Fibroblast of lung (primary cell): ENCODE results near the gene JMJD1C.

ENCODE experiments used
- CTCF ChIP-seq, 2 donors: IDR thresholded peaks in 1 of 2; conservative IDR thresholded peaks in 1 of 2; 1 replicate in 1 of 2; 2 replicates in 1 of 2; pipeline ENCODE4 v1.5.1; 2011 to 2012; ENCODE audit warnings: low read length in 2 of 2, control low read depth in 1 of 2, inconsistent platforms in 1 of 2, low read depth in 1 of 2, mild to moderate bottlenecking in 1 of 2
- EZH2 ChIP-seq: IDR thresholded peaks from 2 replicates; pipeline ENCODE4 v1.5.1; 2012; ENCODE audit warnings: low read length, control low read depth, mild to moderate bottlenecking; ENCODE audit errors: missing control alignments

DNA sequence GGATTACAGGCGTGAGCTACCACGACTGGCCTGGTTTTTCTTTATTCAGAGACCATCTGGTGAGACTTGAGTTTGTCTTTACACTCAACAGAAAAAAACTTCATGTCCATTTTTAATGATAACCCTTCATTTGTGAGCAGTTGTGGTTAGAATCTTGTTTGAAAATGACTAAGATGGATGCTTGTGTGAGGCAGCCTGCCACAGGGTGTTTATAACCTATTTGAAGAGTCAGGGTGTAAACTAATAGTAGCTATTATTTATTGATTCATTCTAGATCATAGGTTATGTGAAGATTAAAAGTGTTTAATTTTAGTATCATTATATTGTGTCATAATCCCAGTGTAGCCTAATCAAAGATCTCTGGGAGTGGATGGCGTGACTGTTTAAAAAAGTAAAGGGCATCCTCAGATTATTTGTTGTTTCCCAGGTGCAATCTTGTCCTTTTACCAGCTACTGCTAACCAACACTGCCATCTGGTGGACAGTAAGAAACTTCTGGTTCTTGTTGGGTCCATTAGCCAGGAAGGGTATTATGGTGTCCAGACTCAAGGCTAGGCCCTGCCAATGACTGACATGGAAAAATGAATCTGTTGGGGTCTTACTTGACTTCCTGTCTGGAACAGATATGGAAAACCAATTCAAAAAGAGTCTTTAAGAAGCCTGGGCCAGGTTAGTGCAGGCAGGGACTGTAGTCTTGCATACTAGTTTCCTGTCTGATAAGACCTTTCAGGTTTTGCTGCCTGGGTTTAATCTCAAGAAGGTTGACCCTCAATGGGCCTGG, 307.7 kb downstream of the JMJD1C start:
- TF ChIP-seq CTCF (conservative IDR thresholded peaks at IDR 0.05 in 1 of 2, IDR thresholded peaks at IDR 0.05 in 1 of 2; ENCODE audit: low read depth in 1 of 2, low read length in 2 of 2) (peak; percentile 67 to 75), EZH2 (no peak)
